ENCODE measurements around the gene COBL. TPM values are rescaled to one million over a fixed set of nuclear protein-coding genes. Genes with fewer than 3 reads are reported as not detected.
"Not testable (repeated sequence)": the region's sequence is repeated elsewhere in the genome, so short reads cannot be mapped to it uniquely, and the experiment has no call there.

COBL gene
- total RNA-seq, 2 experiments from 2014 or later: not detected

GRCh38 chr7:51223505-51223904 is 93.1 kb downstream of the COBL start:
- no peak for DNase-seq
- ChIA-PET CTCF (no interaction called here), POLR2A (interaction anchor here (0.6 kb wide), 1 partner anchor 60 kb away, joined by 3 read pairs; no protein-coding TSS in a partner anchor)
- Mint-ChIP-seq H3K27me3 (no peaks in the 10 kb centered on the region), H3K9me3 (no peaks in the 10 kb centered on the region), H3K4me3 (no peak overlapping the region), H3K27ac (no peak overlapping the region), H3K4me1 (no peaks in the 10 kb centered on the region), H3K36me3 (ENCODE audit: low read depth) (no peaks in the 10 kb centered on the region)

DNA sequence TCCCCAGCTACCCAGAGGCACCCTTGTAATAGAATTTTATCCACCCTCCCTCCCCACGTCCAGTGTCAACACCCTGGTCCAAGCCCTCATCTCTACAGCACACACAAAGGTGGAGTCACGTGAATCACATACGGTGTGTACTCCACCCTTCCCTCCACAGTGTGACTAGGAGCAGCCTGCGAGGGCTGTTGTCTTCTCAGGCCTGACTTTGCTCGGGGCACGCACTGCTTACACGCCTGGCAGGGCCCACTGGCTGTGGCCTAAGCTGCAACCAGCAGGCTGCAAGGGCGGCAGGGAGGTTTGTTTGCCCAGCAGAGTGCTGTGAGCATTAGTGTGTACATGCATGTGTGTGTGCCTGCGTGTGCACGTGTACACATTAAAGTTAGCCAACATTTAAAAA is 93.7 kb downstream of the COBL start:
- no peaks in the 10 kb centered on the region for H3K9me3 Mint-ChIP-seq
- DNase-seq: no peak
- no peak overlapping the region for H3K27ac Mint-ChIP-seq
- H3K36me3 Mint-ChIP-seq (ENCODE audit: low read depth): no peaks in the 10 kb centered on the region
- H3K27me3 Mint-ChIP-seq: no peaks in the 10 kb centered on the region
- CTCF ChIA-PET: no interaction called here
- H3K4me3 Mint-ChIP-seq: no peak overlapping the region
- POLR2A ChIA-PET: no interaction called here
- no peaks in the 10 kb centered on the region for H3K4me1 Mint-ChIP-seq

GRCh38 chr7:51220226-51220625 is 96.4 kb downstream of the COBL start:
- Mint-ChIP-seq H3K4me3 (no peak overlapping the region), H3K27ac (no peak overlapping the region), H3K4me1 (no peaks in the 10 kb centered on the region), H3K27me3 (no peaks in the 10 kb centered on the region), H3K9me3 (no peaks in the 10 kb centered on the region), H3K36me3 (ENCODE audit: low read depth) (no peaks in the 10 kb centered on the region)
- POLR2A ChIA-PET: no interaction called here
- CTCF ChIA-PET: no interaction called here
- no peak for DNase-seq

- no peak overlapping the region for H3K4me3 Mint-ChIP-seq
- ChIA-PET CTCF (no interaction called here), POLR2A (no interaction called here)
- no peak overlapping the region for H3K27ac Mint-ChIP-seq
- no peaks in the 10 kb centered on the region for H3K27me3 Mint-ChIP-seq
- no peak for DNase-seq
- no peaks in the 10 kb centered on the region for H3K4me1 Mint-ChIP-seq
- no peaks in the 10 kb centered on the region for H3K9me3 Mint-ChIP-seq
- no peaks in the 10 kb centered on the region for H3K36me3 Mint-ChIP-seq (ENCODE audit: low read depth)
Measured at GRCh38 chr7:51219261-51219988, 97.2 kb downstream of the COBL start.

DNA sequence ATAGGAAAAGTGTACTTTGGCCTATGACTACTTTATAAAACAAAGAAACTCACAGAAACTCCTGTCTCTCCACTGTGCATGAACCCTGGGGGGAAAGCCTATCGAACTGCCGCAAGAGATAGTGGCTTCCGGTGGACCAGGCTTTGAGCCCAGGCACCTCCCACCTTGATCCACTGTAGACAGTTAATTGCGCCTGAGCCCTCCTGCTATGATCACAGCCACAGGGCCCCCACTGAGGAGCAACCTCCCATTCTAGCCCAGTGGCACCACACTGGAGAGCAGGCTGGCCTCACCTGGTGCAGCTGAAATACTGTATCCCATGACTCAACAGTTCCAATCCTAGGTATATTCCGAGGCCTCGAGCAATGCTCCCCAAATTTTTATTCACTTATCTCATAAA is 98.8 kb downstream of the COBL start:
- CTCF ChIA-PET: no interaction called here
- H3K4me1 Mint-ChIP-seq: no peaks in the 10 kb centered on the region
- H3K36me3 Mint-ChIP-seq (ENCODE audit: low read depth): no peaks in the 10 kb centered on the region
- no peak for DNase-seq
- no peak overlapping the region for H3K27ac Mint-ChIP-seq
- no peaks in the 10 kb centered on the region for H3K9me3 Mint-ChIP-seq
- POLR2A ChIA-PET: no interaction called here
- no peaks in the 10 kb centered on the region for H3K27me3 Mint-ChIP-seq
- H3K4me3 Mint-ChIP-seq: no peak overlapping the region

DNA sequence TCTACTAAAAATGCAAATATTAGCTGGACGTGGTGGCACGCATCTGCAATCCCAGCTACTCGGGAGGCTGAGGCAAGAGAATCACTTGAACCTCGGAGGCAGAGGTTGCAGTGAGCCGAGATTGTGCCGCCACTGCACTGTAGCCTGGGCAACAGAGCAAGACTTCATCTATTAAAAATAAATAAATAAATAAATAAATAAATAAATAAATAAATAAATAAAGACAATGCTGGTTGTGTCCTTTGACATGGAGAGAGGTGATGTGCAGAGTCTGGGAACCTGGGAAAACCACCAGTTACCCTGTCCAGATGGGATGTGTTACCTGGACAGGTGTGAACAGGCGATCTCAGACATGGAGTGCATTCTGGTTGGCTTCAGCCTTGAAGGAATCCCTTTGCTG is 102.5 kb downstream of the COBL start:
- no peaks in the 10 kb centered on the region for H3K9me3 Mint-ChIP-seq
- ChIA-PET POLR2A (no interaction called here), CTCF (no interaction called here)
- no peaks in the 10 kb centered on the region for H3K4me1 Mint-ChIP-seq
- H3K4me3 Mint-ChIP-seq: no peak overlapping the region
- no peaks in the 10 kb centered on the region for H3K27me3 Mint-ChIP-seq
- H3K36me3 Mint-ChIP-seq (ENCODE audit: low read depth): no peaks in the 10 kb centered on the region
- H3K27ac Mint-ChIP-seq: no peak overlapping the region
- DNase-seq: no peak

- H3K4me1 Mint-ChIP-seq: no peaks in the 10 kb centered on the region
- H3K27me3 Mint-ChIP-seq: no peaks in the 10 kb centered on the region
- DNase-seq: no peak
- POLR2A ChIA-PET: no interaction called here
- no peaks in the 10 kb centered on the region for H3K9me3 Mint-ChIP-seq
- CTCF ChIA-PET: interaction anchor here (0.5 kb wide), 1 partner anchor 10 kb away, joined by 4 read pairs; no protein-coding TSS in a partner anchor
- H3K27ac Mint-ChIP-seq: no peak overlapping the region
- no peaks in the 10 kb centered on the region for H3K36me3 Mint-ChIP-seq (ENCODE audit: low read depth)
- no peak overlapping the region for H3K4me3 Mint-ChIP-seq
Measured at GRCh38 chr7:51213618-51214017, 103.0 kb downstream of the COBL start.

DNA sequence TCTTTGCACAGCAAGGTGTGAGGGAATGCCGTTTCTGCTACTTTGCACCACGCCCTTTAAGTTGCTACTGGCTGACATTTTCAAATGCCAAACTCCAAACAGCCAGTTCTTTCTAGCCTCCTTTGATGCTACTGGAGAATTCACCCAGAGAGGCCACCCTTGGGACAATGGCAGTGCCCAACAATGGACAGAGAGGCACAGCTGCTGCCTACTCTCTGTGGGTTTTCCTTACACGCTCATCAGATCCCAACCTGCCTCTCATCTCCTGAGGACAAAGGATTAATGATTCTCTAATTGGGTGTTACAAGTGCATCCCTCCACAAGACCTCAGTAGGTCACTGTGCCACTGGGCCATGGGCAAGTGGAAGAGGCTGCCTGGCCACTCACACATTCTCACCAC is 105.8 kb downstream of the COBL start:
- no peak for DNase-seq
- no peak overlapping the region for H3K27ac Mint-ChIP-seq
- POLR2A ChIA-PET: no interaction called here
- CTCF ChIA-PET: no interaction called here
- H3K4me3 Mint-ChIP-seq: no peak overlapping the region
- no peaks in the 10 kb centered on the region for H3K36me3 Mint-ChIP-seq (ENCODE audit: low read depth)
- H3K9me3 Mint-ChIP-seq: no peaks in the 10 kb centered on the region
- H3K4me1 Mint-ChIP-seq: no peaks in the 10 kb centered on the region
- no peaks in the 10 kb centered on the region for H3K27me3 Mint-ChIP-seq

DNA sequence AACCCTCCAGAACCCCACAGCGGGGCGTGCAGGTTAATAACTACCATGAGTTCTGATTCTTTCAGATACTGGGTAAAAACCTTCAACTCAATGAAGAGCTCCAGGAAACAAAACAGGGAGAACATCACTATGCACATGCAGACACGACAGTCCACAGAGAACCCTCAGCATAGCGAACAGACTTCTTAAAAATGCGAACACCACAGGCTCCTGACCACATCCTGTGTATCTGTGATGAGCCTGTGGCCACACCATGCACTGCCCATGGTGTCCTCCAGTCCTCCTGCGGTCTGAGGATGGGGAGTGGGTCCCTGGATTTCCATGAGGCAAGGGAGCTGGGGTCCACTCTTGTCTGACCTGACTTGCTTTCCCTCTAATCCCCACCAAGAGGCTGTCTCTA is 107.2 kb downstream of the COBL start:
- ChIA-PET CTCF (no interaction called here), POLR2A (no interaction called here)
- Mint-ChIP-seq H3K4me1 (no peaks in the 10 kb centered on the region), H3K9me3 (no peaks in the 10 kb centered on the region), H3K36me3 (ENCODE audit: low read depth) (no peaks in the 10 kb centered on the region), H3K27me3 (no peaks in the 10 kb centered on the region), H3K4me3 (no peak overlapping the region), H3K27ac (no peak overlapping the region)
- no peak for DNase-seq

DNA sequence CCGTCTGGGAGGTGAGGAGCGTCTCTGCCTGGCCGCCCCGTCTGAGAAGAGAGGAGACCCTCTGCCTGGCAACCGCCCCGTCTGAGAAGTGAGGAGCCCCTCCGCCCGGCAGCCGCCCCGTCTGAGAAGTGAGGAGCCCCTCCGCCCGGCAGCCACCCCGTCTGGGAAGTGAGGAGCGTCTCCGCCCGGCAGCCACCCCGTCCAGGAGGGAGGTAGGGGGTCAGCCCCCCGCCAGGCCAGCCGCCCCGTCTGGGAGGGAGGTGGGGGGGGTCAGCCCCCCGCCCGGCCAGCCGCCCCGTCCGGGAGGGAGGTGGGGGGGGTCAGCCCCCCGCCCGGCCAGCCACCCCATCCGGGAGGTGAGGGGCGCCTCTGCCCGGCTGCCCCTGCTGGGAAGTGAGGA is 108.5 kb downstream of the COBL start:
- not testable (repeated sequence) for H3K27ac Mint-ChIP-seq, H3K9me3 Mint-ChIP-seq, DNase-seq

GRCh38 chr7:51198654-51199053 is 118.0 kb downstream of the COBL start:
- POLR2A ChIA-PET: no interaction called here
- no peak for DNase-seq
- no peak overlapping the region for H3K4me3 Mint-ChIP-seq

More for the DNA sequence above, 108.5 kb downstream of the COBL start:
- H3K36me3 Mint-ChIP-seq (ENCODE audit: low read depth); POLR2A ChIA-PET; H3K4me3 Mint-ChIP-seq; H3K27me3 Mint-ChIP-seq; CTCF ChIA-PET; H3K4me1 Mint-ChIP-seq: not testable (repeated sequence)

DNA sequence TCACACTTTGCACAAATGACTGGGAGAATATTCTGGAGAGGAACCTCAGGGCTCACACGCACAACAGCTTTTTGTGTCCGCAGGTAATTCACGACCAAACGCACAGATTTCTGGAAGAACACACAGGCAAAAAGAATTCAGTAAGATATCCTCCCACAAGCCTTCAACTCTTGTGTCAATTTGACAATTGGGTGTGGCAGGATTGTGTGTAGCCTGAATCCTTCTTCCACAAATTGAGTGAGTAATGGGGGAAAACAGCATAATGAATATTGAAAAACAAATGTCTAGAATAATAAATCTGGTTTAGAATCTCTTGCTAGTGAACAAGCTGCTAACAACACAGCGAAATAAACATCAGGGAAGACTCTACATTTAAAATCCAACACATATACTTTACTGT is 125.6 kb downstream of the COBL start:
- Mint-ChIP-seq H3K4me1 (no peaks in the 10 kb centered on the region), H3K27me3 (peaks cover 18% of the 10 kb centered on the region)

More at GRCh38 chr7:51198654-51199053, 118.0 kb downstream of the COBL start:
- Mint-ChIP-seq H3K4me1 (no peaks in the 10 kb centered on the region), H3K27ac (no peak overlapping the region), H3K36me3 (ENCODE audit: low read depth) (no peaks in the 10 kb centered on the region), H3K9me3 (peaks cover 2% of the 10 kb centered on the region), H3K27me3 (peaks cover 32% of the 10 kb centered on the region)
- CTCF ChIA-PET: interaction anchor here (0.5 to 1.4 kb wide), 2 partner anchors 38 to 70 kb away, joined by 3 read pairs; no protein-coding TSS in a partner anchor

DNA sequence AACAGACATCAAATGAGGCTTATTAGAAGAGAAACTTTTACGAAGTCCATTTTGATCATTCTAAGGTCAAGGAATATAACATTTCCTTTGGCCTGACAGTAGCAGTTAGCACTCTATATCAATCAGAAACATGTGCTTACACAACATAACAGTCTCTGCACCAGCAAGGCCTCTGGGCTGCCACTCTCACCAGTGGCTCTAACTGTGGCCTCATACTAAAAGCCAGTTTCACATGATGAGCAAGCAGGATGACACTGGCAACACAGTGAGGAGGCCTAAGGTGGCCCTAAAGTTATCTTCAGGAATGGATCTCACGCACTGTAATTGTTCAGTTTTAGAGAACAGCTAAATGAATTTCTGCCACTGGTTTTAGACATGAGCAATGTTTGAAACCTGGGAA is 126.8 kb downstream of the COBL start:
- CTCF ChIA-PET: no interaction called here
- POLR2A ChIA-PET: no interaction called here
- H3K27ac Mint-ChIP-seq: no peak overlapping the region
- no peaks in the 10 kb centered on the region for H3K4me1 Mint-ChIP-seq
- H3K27me3 Mint-ChIP-seq: peaks cover 12% of the 10 kb centered on the region
- no peaks in the 10 kb centered on the region for H3K9me3 Mint-ChIP-seq
- no peak for DNase-seq
- H3K36me3 Mint-ChIP-seq (ENCODE audit: low read depth): no peaks in the 10 kb centered on the region
- H3K4me3 Mint-ChIP-seq: no peak overlapping the region

More for the DNA sequence above, 125.6 kb downstream of the COBL start:
- ChIA-PET POLR2A (no interaction called here), CTCF (interaction anchor here (0.6 kb wide), 1 partner anchor 78 kb away, joined by 3 read pairs; no protein-coding TSS in a partner anchor)
- no peaks in the 10 kb centered on the region for H3K36me3 Mint-ChIP-seq (ENCODE audit: low read depth)
- H3K4me3 Mint-ChIP-seq: no peak overlapping the region
- H3K27ac Mint-ChIP-seq: no peak overlapping the region
- DNase-seq: no peak
- no peaks in the 10 kb centered on the region for H3K9me3 Mint-ChIP-seq

- no peak overlapping the region for H3K27ac Mint-ChIP-seq
- ChIA-PET POLR2A (no interaction called here), CTCF (no interaction called here)
- H3K9me3 Mint-ChIP-seq: no peaks in the 10 kb centered on the region
- no peaks in the 10 kb centered on the region for H3K36me3 Mint-ChIP-seq (ENCODE audit: low read depth)
- no peaks in the 10 kb centered on the region for H3K4me1 Mint-ChIP-seq
- no peak for DNase-seq
- peaks cover 6% of the 10 kb centered on the region for H3K27me3 Mint-ChIP-seq
- no peak overlapping the region for H3K4me3 Mint-ChIP-seq
Measured at GRCh38 chr7:51188987-51189386, 127.6 kb downstream of the COBL start.
